Stimulated activated CD8-positive, alpha-beta memory T cell treated with anti-CD3 and anti-CD28 coated beads, Interleukin-15, amount 100 ng/mL, for 24 hours (primary cell): ENCODE measurements around the gene ANXA8.
"Not testable (repeated sequence)": the region's sequence is repeated elsewhere in the genome, so short reads cannot be mapped to it uniquely, and the experiment has no call there.

Experiments
- DNase-seq: peaks from one replicate; pipeline ENCODE4 v3.0.0-alpha.2; 2020; ENCODE audit warnings: low read depth

Gene ANXA8

GRCh38 chr10:47462577-47463358 is 21.1 kb downstream of the ANXA8 start:
- DNase-seq, result not testable (repeated sequence)

- not testable (repeated sequence) for DNase-seq
These were observed 22.6 kb downstream of the ANXA8 start for GRCh38 chr10:47461261-47461687.

GRCh38 chr10:47458466-47459154 is 25.3 kb downstream of the ANXA8 start:
- DNase-seq, result no peak

- DNase-seq, result no peak
These were observed 26.1 kb downstream of the ANXA8 start for GRCh38 chr10:47457826-47458225.

GRCh38 chr10:47457528-47457820 is 26.4 kb downstream of the ANXA8 start:
- DNase-seq, result no peak

GRCh38 chr10:47456794-47457527 is 27.0 kb downstream of the ANXA8 start:
- no peak for DNase-seq

- no peak for DNase-seq
These were observed 27.7 kb downstream of the ANXA8 start for GRCh38 chr10:47456079-47456785.

GRCh38 chr10:47455350-47456078 is 28.4 kb downstream of the ANXA8 start:
- DNase-seq, result not testable (repeated sequence)

GRCh38 chr10:47454780-47455058 is 29.2 kb downstream of the ANXA8 start:
- DNase-seq, result no peak

GRCh38 chr10:47454008-47454779 is 29.7 kb downstream of the ANXA8 start:
- DNase-seq, result no peak

GRCh38 chr10:47453141-47454007 is 30.5 kb downstream of the ANXA8 start:
- no peak for DNase-seq

GRCh38 chr10:47452495-47453140 is 31.3 kb downstream of the ANXA8 start:
- no peak for DNase-seq

- DNase-seq, result no peak
These were observed 31.9 kb downstream of the ANXA8 start for GRCh38 chr10:47451998-47452494.

GRCh38 chr10:47451273-47451997 is 32.5 kb downstream of the ANXA8 start:
- DNase-seq, result no peak

GRCh38 chr10:47450442-47450841 is 33.5 kb downstream of the ANXA8 start:
- DNase-seq, result no peak

GRCh38 chr10:47449979-47450378 is 33.9 kb downstream of the ANXA8 start:
- no peak for DNase-seq

- DNase-seq, result no peak
These were observed 34.6 kb downstream of the ANXA8 start for GRCh38 chr10:47449102-47449978.

GRCh38 chr10:47447705-47448104 is 36.2 kb downstream of the ANXA8 start:
- no peak for DNase-seq
